ENCODE data around the gene ADRA2A. TPM values are rescaled to one million over a fixed set of nuclear protein-coding genes. Genes with fewer than 3 reads are reported as not detected.

The ADRA2A gene
- polyA plus RNA-seq, 1 donor (not counting 4 experiments of a cell fraction or from before 2014, with no cell fraction given) = not detected

- no peak for DNase-seq (ENCODE audit: low read depth, low spot score)
- FAIRE-seq = no peak
- Histone ChIP-seq H3K4me2 (ENCODE audit: control insufficient read depth, extremely low read depth, insufficient read depth, low read depth, low read length) (no peak overlapping the region), H3K79me2 (ENCODE audit: control insufficient read depth, insufficient read depth, low read length) (no peaks in the 10 kb centered on the region), H3K27ac (ENCODE audit: control insufficient read depth, insufficient read depth, low read length) (no peak overlapping the region), H4K20me1 (ENCODE audit: control insufficient read depth, extremely low read depth, insufficient read depth, low read length) (no peaks in the 10 kb centered on the region), H3K4me1 (ENCODE audit: control insufficient read depth, extremely low read depth, insufficient read depth, low read length) (no peaks in the 10 kb centered on the region), H3K36me3 (ENCODE audit: control insufficient read depth in 2 of 2, extremely low read depth in 1 of 2, insufficient read depth in 2 of 2, low read length in 2 of 2) (no peaks in the 10 kb centered on the region), H3K9me1 (ENCODE audit: control insufficient read depth, extremely low read depth, insufficient read depth, low read length) (no peaks in the 10 kb centered on the region), H3K9ac (ENCODE audit: control insufficient read depth, extremely low read depth, insufficient read depth, low read length) (no peak overlapping the region), H3K4me3 (ENCODE audit: control insufficient read depth in 2 of 3, extremely low read depth in 1 of 3, insufficient read depth in 2 of 3, low read depth in 1 of 3, low read length in 3 of 3) (no peak overlapping the region), H3K9me3 (ENCODE audit: control insufficient read depth, low read depth, low read length) (no peaks in the 10 kb centered on the region), H3K27me3 (ENCODE audit: control insufficient read depth, extremely low read depth, insufficient read depth, low read length) (no peaks in the 10 kb centered on the region), H2AFZ (ENCODE audit: control insufficient read depth, low read length) (no peak overlapping the region)
- dilution Hi-C loops (cut with MboI; ENCODE audit: extremely low pct_ligation_motif_present, low sequenced_read_pairs) = no loop called here
- TF ChIP-seq EZH2 (IDR thresholded peaks at IDR 0.05; ENCODE audit: low read length) (no peak), CTCF (optimal IDR thresholded peaks at IDR 0.05 in 1 of 3, IDR thresholded peaks at IDR 0.05 in 1 of 3, conservative IDR thresholded peaks at IDR 0.05 in 1 of 3; ENCODE audit: extremely low read depth in 1 of 3, insufficient read depth in 2 of 3, low read length in 3 of 3) (no peak)
Observed at GRCh38 chr10:111127081-111127848, 50.4 kb downstream of the ADRA2A start.

- Histone ChIP-seq H3K9me3 (ENCODE audit: control insufficient read depth, low read depth, low read length) (no peaks in the 10 kb centered on the region), H3K27ac (ENCODE audit: control insufficient read depth, insufficient read depth, low read length) (no peak overlapping the region), H2AFZ (ENCODE audit: control insufficient read depth, low read length) (no peak overlapping the region), H3K9me1 (ENCODE audit: control insufficient read depth, extremely low read depth, insufficient read depth, low read length) (no peaks in the 10 kb centered on the region), H3K36me3 (ENCODE audit: control insufficient read depth in 2 of 2, extremely low read depth in 1 of 2, insufficient read depth in 2 of 2, low read length in 2 of 2) (no peaks in the 10 kb centered on the region), H3K4me1 (ENCODE audit: control insufficient read depth, extremely low read depth, insufficient read depth, low read length) (no peaks in the 10 kb centered on the region), H3K27me3 (ENCODE audit: control insufficient read depth, extremely low read depth, insufficient read depth, low read length) (no peaks in the 10 kb centered on the region), H3K4me2 (ENCODE audit: control insufficient read depth, extremely low read depth, insufficient read depth, low read depth, low read length) (no peak overlapping the region), H3K79me2 (ENCODE audit: control insufficient read depth, insufficient read depth, low read length) (no peaks in the 10 kb centered on the region), H3K4me3 (ENCODE audit: control insufficient read depth in 2 of 3, extremely low read depth in 1 of 3, insufficient read depth in 2 of 3, low read depth in 1 of 3, low read length in 3 of 3) (no peak overlapping the region), H4K20me1 (ENCODE audit: control insufficient read depth, extremely low read depth, insufficient read depth, low read length) (no peaks in the 10 kb centered on the region), H3K9ac (ENCODE audit: control insufficient read depth, extremely low read depth, insufficient read depth, low read length) (no peak overlapping the region)
- no peak for FAIRE-seq
- DNase-seq (ENCODE audit: low read depth, low spot score) = no peak
- dilution Hi-C loops (cut with MboI; ENCODE audit: extremely low pct_ligation_motif_present, low sequenced_read_pairs) = no loop called here
- TF ChIP-seq EZH2 (IDR thresholded peaks at IDR 0.05; ENCODE audit: low read length) = no peak
- no peak for TF ChIP-seq CTCF (optimal IDR thresholded peaks at IDR 0.05 in 1 of 3, IDR thresholded peaks at IDR 0.05 in 1 of 3, conservative IDR thresholded peaks at IDR 0.05 in 1 of 3; ENCODE audit: extremely low read depth in 1 of 3, insufficient read depth in 2 of 3, low read length in 3 of 3)
Observed at GRCh38 chr10:111128331-111129180, 51.7 kb downstream of the ADRA2A start.
